Tibial nerve (tissue), 3 donors: ENCODE data around the gene DDX23.
"Not testable (repeated sequence)": the region's sequence is repeated elsewhere in the genome, so short reads cannot be mapped to it uniquely, and the experiment has no call there.

Source experiments
- CTCF ChIP-seq, 5 experiments: fragments of 200-600 bp in 3 of 5; fragments of 450-650 bp in 2 of 5; sonication (generic) in 3 of 5; IDR thresholded peaks; one replicate each; pipeline ENCODE4 v1.5.1; 2016 to 2019; ENCODE audit warnings: antibody characterized with exemption in 5 of 5, mild to moderate bottlenecking in 3 of 5, moderate library complexity in 2 of 5
- POLR2A ChIP-seq, 2 donors: fragments of 450-650 bp; IDR thresholded peaks; one replicate each; pipeline ENCODE4 v1.6.1; 2017; ENCODE audit warnings: antibody characterized with exemption in 2 of 2, mild to moderate bottlenecking in 2 of 2, moderate library complexity in 2 of 2

- TF ChIP-seq CTCF, POLR2A (IDR thresholded peaks at IDR 0.05): not testable (repeated sequence)
These were observed 8.3 kb upstream of the DDX23 start for GRCh38 chr12:48860236-48860635.
